Natural killer cell (primary cell): ENCODE data around the gene LHFPL2. TPM values are rescaled to one million over a fixed set of nuclear protein-coding genes. Genes with fewer than 3 reads are reported as not detected.
A peak's percentile ranks its signal among the peaks of the same experiment; 100 is the strongest.

Experiments used
- ATAC-seq, 3 donors: fragments of 150-1000 bp in 2 of 3; fragments of 200-7000 bp in 1 of 3; cut with Tn5 transposase; 1 replicate in 1 of 3; 2 replicates in 2 of 3; pipeline ENCODE4 v1.10.0; 2021; ENCODE audit warnings: mild to moderate bottlenecking in 2 of 3, moderate library complexity in 2 of 3
- DNase-seq, 2 donors: peaks; one replicate each; pipeline versions ENCODE4 v3.0.0 to v3.0.0-alpha.2; 2013 to 2021; ENCODE audit warnings: mixed read lengths in 1 of 2
- H3K27ac ChIP-seq: one replicate; pipeline ENCODE4 v1.5.1; 2013; ENCODE audit warnings: mild to moderate bottlenecking, low read length
- H3K27me3 ChIP-seq: one replicate; pipeline ENCODE4 v1.6.1; 2013; ENCODE audit warnings: low read length; ENCODE audit not compliant: control insufficient read depth, insufficient read depth
- H3K36me3 ChIP-seq: one replicate; pipeline ENCODE4 v1.6.1; 2013; ENCODE audit warnings: low read length; ENCODE audit not compliant: control insufficient read depth, insufficient read depth
- H3K4me1 ChIP-seq: one replicate; pipeline ENCODE4 v1.6.1; 2013; ENCODE audit warnings: low read length; ENCODE audit not compliant: control insufficient read depth, insufficient read depth
- H3K4me3 ChIP-seq: one replicate; pipeline ENCODE4 v1.5.1; 2013; ENCODE audit warnings: low read length
- H3K9me3 ChIP-seq: one replicate; pipeline ENCODE4 v1.6.1; 2013; ENCODE audit warnings: low read length; ENCODE audit not compliant: control insufficient read depth, insufficient read depth
- H3K27ac Mint-ChIP-seq, 2 donors: one replicate each; pipeline ENCODE4 v1.8.0; 2022; ENCODE audit warnings: mild to moderate bottlenecking in 2 of 2, mixed read lengths in 2 of 2, moderate library complexity in 1 of 2
- H3K27me3 Mint-ChIP-seq, 2 donors: one replicate each; pipeline ENCODE4 v1.8.0; 2022; ENCODE audit warnings: low read depth in 2 of 2, mixed read lengths in 2 of 2
- H3K36me3 Mint-ChIP-seq: one replicate; pipeline ENCODE4 v1.8.0; 2022; ENCODE audit warnings: mixed read lengths
- H3K4me1 Mint-ChIP-seq, 2 donors: one replicate each; pipeline ENCODE4 v1.8.0; 2022; ENCODE audit warnings: mixed read lengths in 2 of 2
- H3K4me3 Mint-ChIP-seq: one replicate; pipeline ENCODE4 v1.8.0; 2022; ENCODE audit warnings: mild to moderate bottlenecking, moderate library complexity, mixed read lengths
- H3K9me3 Mint-ChIP-seq, 2 donors: one replicate each; pipeline ENCODE4 v1.8.0; 2022; ENCODE audit warnings: mixed read lengths in 2 of 2
- CTCF ChIP-seq: fragments of 200-600 bp; IDR thresholded peaks from one replicate; pipeline ENCODE4 v1.8.0; 2022; ENCODE audit warnings: antibody characterized with exemption
- WGBS: methylation state at CpG from one replicate; pipeline ENCODE4 v1.1.7; 2013; ENCODE audit warnings: missing lambda C conversion rate; ENCODE audit not compliant: insufficient coverage; 5-methylcytosine and 5-hydroxymethylcytosine counted together
- intact Hi-C: fragments of 100-400 bp; cut with micrococcal nuclease; formaldehyde crosslinking; loops from one replicate; pipeline ENCODE4 v1.14.2; 2022
- total RNA-seq, 4 donors: library from RNA; stranded (reverse); fragments of 120-200 nt in 1 of 4; gene quantifications; one replicate each; pipeline versions ENCODE4 v1.2.3 to v1.2.4, GENCODE V29; 2013 to 2022

Gene LHFPL2
- total RNA-seq, 3 donors from 2014 or later (not counting 1 experiment from before 2014, with no cell fraction given): 0.85 to 1.9 (median 1.00) TPM

- Histone ChIP-seq H3K27me3 (no peaks in the 10 kb centered on the region), H3K27ac (no peak overlapping the region), H3K4me1 (no peaks in the 10 kb centered on the region), H3K36me3 (peaks cover 3% of the 10 kb centered on the region), H3K9me3 (no peaks in the 10 kb centered on the region), H3K4me3 (no peak overlapping the region)
- no peak for ATAC-seq
- no peaks in the 10 kb centered on the region for H3K9me3 Mint-ChIP-seq
- no peak for DNase-seq
- H3K4me3 Mint-ChIP-seq: no peak overlapping the region
- H3K27me3 Mint-ChIP-seq: no peaks in the 10 kb centered on the region
- intact Hi-C loops: no loop called here
- no peaks in the 10 kb centered on the region for H3K36me3 Mint-ChIP-seq
- H3K27ac Mint-ChIP-seq: no peak overlapping the region
- TF ChIP-seq CTCF: no peak
- WGBS: 100% methylated on average over 1 of the region's 1 CpG
- no peaks in the 10 kb centered on the region for H3K4me1 Mint-ChIP-seq
Measured at GRCh38 chr5:78473751-78474150, 174.8 kb downstream of the LHFPL2 start.

GRCh38 chr5:78472469-78473106 is 176.0 kb downstream of the LHFPL2 start:
- ATAC-seq: no peak
- Histone ChIP-seq H3K4me3 (no peak overlapping the region), H3K27ac (no peak overlapping the region), H3K27me3 (no peaks in the 10 kb centered on the region), H3K36me3 (peaks cover 3% of the 10 kb centered on the region), H3K4me1 (no peaks in the 10 kb centered on the region), H3K9me3 (no peaks in the 10 kb centered on the region)
- Mint-ChIP-seq H3K4me1 (peaks cover 0 to 4% of the 10 kb centered on the region in 2 donors), H3K4me3 (no peak overlapping the region), H3K36me3 (no peaks in the 10 kb centered on the region), H3K27me3 (no peaks in the 10 kb centered on the region), H3K27ac (no peak overlapping the region), H3K9me3 (no peaks in the 10 kb centered on the region)
- intact Hi-C loops: no loop called here
- no peak for DNase-seq
- TF ChIP-seq CTCF: no peak

- no peak overlapping the region for H3K27ac Mint-ChIP-seq
- H3K4me1 ChIP-seq: no peaks in the 10 kb centered on the region
- H3K27me3 ChIP-seq: no peaks in the 10 kb centered on the region
- DNase-seq (no peak), ATAC-seq (no peak)
- peaks cover 0 to 4% of the 10 kb centered on the region in 2 donors for H3K4me1 Mint-ChIP-seq
- intact Hi-C loops: no loop called here
- no peak overlapping the region for H3K4me3 Mint-ChIP-seq
- H3K36me3 ChIP-seq: peaks cover 3% of the 10 kb centered on the region
- no peaks in the 10 kb centered on the region for H3K27me3 Mint-ChIP-seq
- H3K9me3 Mint-ChIP-seq: no peaks in the 10 kb centered on the region
- H3K36me3 Mint-ChIP-seq: no peaks in the 10 kb centered on the region
- no peak overlapping the region for H3K27ac ChIP-seq
- no peak overlapping the region for H3K4me3 ChIP-seq
- TF ChIP-seq CTCF: no peak
- no peaks in the 10 kb centered on the region for H3K9me3 ChIP-seq
Measured at GRCh38 chr5:78471896-78472295, 176.7 kb downstream of the LHFPL2 start.

GRCh38 chr5:78467752-78468357 is 180.7 kb downstream of the LHFPL2 start:
- Histone ChIP-seq H3K27me3 (no peaks in the 10 kb centered on the region), H3K4me1 (no peaks in the 10 kb centered on the region), H3K9me3 (no peaks in the 10 kb centered on the region), H3K27ac (no peak overlapping the region), H3K4me3 (no peak overlapping the region), H3K36me3 (peaks cover 4% of the 10 kb centered on the region)
- peaks cover 4 to 5% of the 10 kb centered on the region in 2 donors for H3K4me1 Mint-ChIP-seq
- H3K4me3 Mint-ChIP-seq: no peak overlapping the region
- no peaks in the 10 kb centered on the region for H3K9me3 Mint-ChIP-seq
- no peaks in the 10 kb centered on the region for H3K27me3 Mint-ChIP-seq
- ATAC-seq (peak in 2 of 3 donors; percentile 59 to 62), DNase-seq (peak in 1 of 2 donors; percentile 27)
- 23% methylated on average over 3 of the region's 3 CpGs for WGBS
- no peak overlapping the region for H3K27ac Mint-ChIP-seq
- no peaks in the 10 kb centered on the region for H3K36me3 Mint-ChIP-seq
- peak; percentile 59 for TF ChIP-seq CTCF
- intact Hi-C loops: no loop called here
